Heart left ventricle (tissue), 16 donors: ENCODE data around the gene VPS33B. TPM values are rescaled to one million over a fixed set of nuclear protein-coding genes. Genes with fewer than 3 reads are reported as not detected.
A peak's percentile ranks its signal among the peaks of the same experiment; 100 is the strongest.

Source experiments
- ATAC-seq, 4 donors: fragments of 200-7000 bp; cut with Tn5 transposase; one replicate each; pipeline ENCODE4 v1.9.1; 2020 to 2022; ENCODE audit warnings: moderate library complexity in 4 of 4, mild to moderate bottlenecking in 3 of 4, moderate number of reproducible peaks in 1 of 4
- DNase-seq, 5 donors: peaks; one replicate each; pipeline ENCODE4 v3.0.0-alpha.2; 2020
- H3K27ac ChIP-seq, 12 donors: fragments of 200-600 bp; sonication (generic) in 4 of 12; one replicate each; pipeline versions ENCODE4 v1.5.0 to v1.8.0; 2016 to 2022; ENCODE audit warnings: mild to moderate bottlenecking in 2 of 12
- H3K27me3 ChIP-seq, 9 donors: fragments of 200-600 bp; sonication (generic) in 2 of 9; one replicate each; pipeline versions ENCODE4 v1.5.1 to v1.8.0; 2016 to 2022; ENCODE audit warnings: mild to moderate bottlenecking in 3 of 9
- H3K36me3 ChIP-seq, 9 donors: fragments of 200-600 bp; sonication (generic) in 2 of 9; one replicate each; pipeline versions ENCODE4 v1.5.0 to v1.8.0; 2018 to 2022; ENCODE audit warnings: mild to moderate bottlenecking in 2 of 9
- H3K4me1 ChIP-seq, 12 donors: fragments of 200-600 bp; sonication (generic) in 4 of 12; one replicate each; pipeline versions ENCODE4 v1.5.0 to v1.8.0; 2016 to 2022; ENCODE audit warnings: mild to moderate bottlenecking in 3 of 12
- H3K4me3 ChIP-seq, 12 donors: fragments of 200-600 bp; sonication (generic) in 4 of 12; one replicate each; pipeline versions ENCODE4 v1.5.0 to v1.8.0; 2017 to 2022; ENCODE audit warnings: mild to moderate bottlenecking in 9 of 12, moderate library complexity in 4 of 12
- H3K9me3 ChIP-seq, 12 donors: fragments of 200-600 bp; sonication (generic) in 4 of 12; one replicate each; pipeline versions ENCODE4 v1.5.0 to v1.8.0; 2016 to 2022; ENCODE audit warnings: mild to moderate bottlenecking in 1 of 12
- CTCF ChIP-seq, 12 donors: fragments of 200-600 bp; sonication (generic) in 4 of 12; IDR thresholded peaks; one replicate each; pipeline versions ENCODE4 v1.5.0 to v1.8.0; 2018 to 2022; ENCODE audit warnings: antibody characterized with exemption in 12 of 12, mild to moderate bottlenecking in 5 of 12
- POLR2A ChIP-seq, 2 donors: fragments of 450-650 bp; IDR thresholded peaks; one replicate each; pipeline ENCODE4 v1.6.1; 2017; ENCODE audit warnings: antibody characterized with exemption in 2 of 2, mild to moderate bottlenecking in 2 of 2, moderate library complexity in 2 of 2
- whole genome bisulfite sequencing, 4 donors: extraction: QIAGEN DNeasy Blood & Tissue Kit in 2 of 4; methylation state at CpG; one replicate each; pipeline versions ENCODE4 v1.1.5 to v1.1.7; 2013 to 2018; 5-methylcytosine and 5-hydroxymethylcytosine counted together
- intact Hi-C, 10 donors: fragments of 100-400 bp; cut with DNase I; formaldehyde crosslinking; loops; one replicate each; pipeline versions ENCODE4 v1.11.1 to v1.14.2; 2022
- polyA plus RNA-seq, 2 donors: library from polyadenylated mRNA; stranded (reverse); fragments of 200-250 nt; gene quantifications; one replicate each; pipeline ENCODE4 v1.2.3, GENCODE V29; 2013
- total RNA-seq, 9 donors: library from RNA; depleted of rRNA in 2 of 9; stranded (reverse); fragments of >200 nt in 2 of 9; fragmentation: NEBNext Ultra II Directional in 3 of 9; extraction: Animal tissue kit (Norgen Biotek cat#: 25700) in 3 of 9; gene quantifications; one replicate each; pipeline versions ENCODE4 v1.1.0 to v1.2.4, GENCODE V29; 2016 to 2023
- donor health status: ischemic (EF 13 %, LVEDD 7.1; RV severe dilation, severe dysfunction).
- donor health status: healthy with polysubstance abuse.
- donor health status: DM: no; HTN: yes; CAD: no.
- donor health status: DM: no; HTN: no; CAD: no.
- donor health status: ischemic (EF 25% LVEDD 6.9; RV normal size, moderate dysfunction).
- donor health status: ischemic (EF 25% LVEDD 5.7; RV mildly dilated, moderate dysfunction).
- donor health status: healthy.
- donor health status: DM: yes; HTN: yes; CAD: no.
- donor health status: ischemic (EF 35%, LVEDD 5.7; RV mildly dilated, moderate dysfunction).
- donor health status: nonischemic (EF 11% LVEDD 7.7; RV severe dilation, severe dysfunction).
- donor health status: DM: yes; HTN: yes; CAD: no.
- donor health status: PGD.
- donor health status: ischemic (EF 29% LVEDD 5.4; RV normal size, mild dysfunction).
- donor health status: nonischemic (EF 23%, LVEDD 6.1; RV moderate dilation, normal function).

Gene VPS33B
- total and polyA plus RNA-seq, 11 donors = 2.9 to 8.2 (median 5.7) TPM

GRCh38 chr15:90955624-90956273, 66.6 kb downstream of the VPS33B start:
- Histone ChIP-seq H3K36me3 (peaks cover 0 to 43% (median 33%) of the 10 kb centered on the region in 9 donors), H3K4me1 (peaks cover 0 to 51% (median 29%) of the 10 kb centered on the region in 12 donors)

GRCh38 chr15:90954712-90955623, 67.4 kb downstream of the VPS33B start, which contains the start of gene RCCD1:
Gene RCCD1 (plus strand): TSS chr15:90954884. CDS start chr15:90956735, 1,851 bp downstream.
- Histone ChIP-seq H3K27ac (peak within 1 kb of the TSS; percentile 78 to 93 (median 88)), H3K27me3 (no peaks in the 10 kb centered on the region), H3K4me3 (peak within 1 kb of the TSS; percentile 38 to 96 (median 79)), H3K36me3 (peaks cover 0 to 43% (median 38%) of the 10 kb centered on the region in 9 donors), H3K4me1 (peaks cover 0 to 44% (median 24%) of the 10 kb centered on the region in 12 donors), H3K9me3 (no peaks in the 10 kb centered on the region)
- ATAC-seq (peak; percentile 93 to 97 (median 94)), DNase-seq (peak; percentile 94 to 97 (median 97))
- intact Hi-C loops = loop anchor here (2.0 to 10.0 kb wide), 10 partner anchors 37 to 317 kb away; partner anchors contain the start of genes PRC1 (in 2 of the 10) and VPS33B (in 1 of the 10)
- WGBS, 4 donors = 2 to 10% (median 3%) methylated on average over 26 to 69 of the region's 69 CpGs
- TF ChIP-seq POLR2A (IDR thresholded peaks at IDR 0.05) (peak in 1 of 2 donors; percentile 59), CTCF (IDR thresholded peaks at IDR 0.05) (no peak)

More at GRCh38 chr15:90955624-90956273, 66.6 kb downstream of the VPS33B start:
- peak overlapping the region in 2 of 12 donors; percentile 81 to 88 for H3K27ac ChIP-seq
- H3K27me3 ChIP-seq = no peaks in the 10 kb centered on the region
- no peak for DNase-seq
- intact Hi-C loops = loop anchor here (1.0 to 10.0 kb wide), 13 partner anchors 37 to 317 kb away; partner anchors contain the start of genes PRC1 (in 2 of the 10) and VPS33B (in 1 of the 10)
- peak overlapping the region in 9 of 12 donors; percentile 38 to 96 (median 94) for H3K4me3 ChIP-seq
- 73 to 84% (median 78%) methylated on average over 19 to 20 of the region's 20 CpGs for WGBS, 4 donors
- no peak for ATAC-seq
- TF ChIP-seq CTCF (IDR thresholded peaks at IDR 0.05) = no peak
- TF ChIP-seq POLR2A (IDR thresholded peaks at IDR 0.05) = no peak
- H3K9me3 ChIP-seq = no peaks in the 10 kb centered on the region

- intact Hi-C loops = loop anchor here in 3 of 10 donors (2.0 to 10.0 kb wide), 3 partner anchors 71 to 317 kb away; partner anchors contain the start of gene VPS33B (in 1 of the 3)
- no peak for TF ChIP-seq POLR2A (IDR thresholded peaks at IDR 0.05)
- no peak for TF ChIP-seq CTCF (IDR thresholded peaks at IDR 0.05)
- Histone ChIP-seq H3K27ac (peak overlapping the region; percentile 78 to 93 (median 88)), H3K4me1 (peaks cover 0 to 36% (median 22%) of the 10 kb centered on the region in 12 donors), H3K9me3 (no peaks in the 10 kb centered on the region), H3K27me3 (no peaks in the 10 kb centered on the region), H3K4me3 (peak overlapping the region in 11 of 12 donors; percentile 38 to 96 (median 77)), H3K36me3 (peaks cover 3 to 48% (median 47%) of the 10 kb centered on the region in 9 donors)
- DNase-seq = no peak
- ATAC-seq = no peak
- WGBS, 4 donors = 74 to 78% (median 76%) methylated on average over 15 to 16 of the region's 16 CpGs
These were observed 68.3 kb downstream of the VPS33B start for GRCh38 chr15:90953947-90954711.
